SU-DHL-6 (cell line): ENCODE results near the gene SLC7A4.
"Not testable (repeated sequence)": the region's sequence is repeated elsewhere in the genome, so short reads cannot be mapped to it uniquely, and the experiment has no call there.

ENCODE experiments used
- H2AFZ ChIP-seq: fragments of 200-600 bp; sonication (generic); 2 replicates; pipeline ENCODE4 v1.6.1; 2014; ENCODE audit warnings: low read depth, mild to moderate bottlenecking, moderate library complexity, mixed read lengths, antibody characterized with exemption, low read length; ENCODE audit not compliant: severe bottlenecking
- H3F3A ChIP-seq: fragments of 200-600 bp; shearing (Covaris generic); 2 replicates; pipeline ENCODE4 v1.6.0; 2016; ENCODE audit warnings: antibody characterized with exemption, mild to moderate bottlenecking; ENCODE audit not compliant: insufficient read depth
- H3K27ac ChIP-seq: fragments of 200-600 bp; sonication (generic); 2 replicates; pipeline ENCODE4 v1.5.1; 2016; ENCODE audit warnings: low read depth, mild to moderate bottlenecking, low read length, moderate library complexity, mixed read lengths
- H3K27me3 ChIP-seq: fragments of 200-600 bp; sonication (generic), shearing (Covaris generic); 2 replicates; pipeline ENCODE4 v1.6.0; 2014; ENCODE audit warnings: mild to moderate bottlenecking, low read length
- H3K36me3 ChIP-seq: fragments of 200-600 bp; sonication (generic); 2 replicates; pipeline ENCODE4 v1.6.1; 2014; ENCODE audit warnings: mild to moderate bottlenecking, low read length, mixed read lengths
- H3K4me2 ChIP-seq: fragments of 300-600, 200-600 bp; shearing (Covaris generic), sonication (generic); 2 replicates; pipeline ENCODE4 v1.6.0; 2014; ENCODE audit warnings: low read length, low read depth, mild to moderate bottlenecking; ENCODE audit not compliant: poor library complexity, severe bottlenecking
- H3K4me3 ChIP-seq: fragments of 200-600 bp; sonication (generic); 2 replicates; pipeline ENCODE4 v1.5.1; 2014; ENCODE audit warnings: antibody characterized with exemption, low read length, mild to moderate bottlenecking, mixed read lengths; ENCODE audit not compliant: insufficient read depth, poor library complexity, severe bottlenecking
- H3K79me2 ChIP-seq: fragments of 200-600 bp; sonication (generic); 2 replicates; pipeline ENCODE4 v1.6.1; 2014; ENCODE audit warnings: mild to moderate bottlenecking, low read length, moderate library complexity; ENCODE audit not compliant: insufficient read depth
- H3K9ac ChIP-seq: fragments of 200-600 bp; sonication (generic); 2 replicates; pipeline ENCODE4 v1.7.0; 2014; ENCODE audit warnings: mild to moderate bottlenecking, low read length
- H3K9me2 ChIP-seq: fragments of 200-600 bp; sonication (generic); replicated peaks from 2 replicates; pipeline ENCODE4 v1.6.1; 2014; ENCODE audit warnings: low read length; ENCODE audit not compliant: insufficient read depth
- H3K9me3 ChIP-seq: fragments of 200-600 bp; sonication (generic); 2 replicates; pipeline ENCODE4 v1.6.1; 2014; ENCODE audit warnings: low read length, mixed read lengths; ENCODE audit not compliant: insufficient read depth
- H4K20me1 ChIP-seq: fragments of 200-600 bp; sonication (generic); 2 replicates; pipeline ENCODE4 v1.6.1; 2014; ENCODE audit warnings: low read depth, mild to moderate bottlenecking, antibody characterized with exemption, low read length, moderate library complexity, mixed read lengths
- EZH2phosphoT487 ChIP-seq: fragments of 200-600 bp; sonication (generic), shearing (Covaris generic); conservative IDR thresholded peaks from 2 replicates; pipeline ENCODE4 v1.6.1; 2018; ENCODE audit warnings: mild to moderate bottlenecking, antibody characterized with exemption, low read length, moderate library complexity, mixed read lengths
- TF ChIP-seq, protein P1 (sequence below): fragments of 200-600 bp; sonication (generic); IDR thresholded peaks from one replicate; pipeline ENCODE4 v1.5.1; 2017; ENCODE audit warnings: antibody characterized with exemption, mild to moderate bottlenecking, low read length, moderate library complexity; ENCODE audit not compliant: insufficient read depth, poor library complexity, severe bottlenecking

Gene SLC7A4

DNA sequence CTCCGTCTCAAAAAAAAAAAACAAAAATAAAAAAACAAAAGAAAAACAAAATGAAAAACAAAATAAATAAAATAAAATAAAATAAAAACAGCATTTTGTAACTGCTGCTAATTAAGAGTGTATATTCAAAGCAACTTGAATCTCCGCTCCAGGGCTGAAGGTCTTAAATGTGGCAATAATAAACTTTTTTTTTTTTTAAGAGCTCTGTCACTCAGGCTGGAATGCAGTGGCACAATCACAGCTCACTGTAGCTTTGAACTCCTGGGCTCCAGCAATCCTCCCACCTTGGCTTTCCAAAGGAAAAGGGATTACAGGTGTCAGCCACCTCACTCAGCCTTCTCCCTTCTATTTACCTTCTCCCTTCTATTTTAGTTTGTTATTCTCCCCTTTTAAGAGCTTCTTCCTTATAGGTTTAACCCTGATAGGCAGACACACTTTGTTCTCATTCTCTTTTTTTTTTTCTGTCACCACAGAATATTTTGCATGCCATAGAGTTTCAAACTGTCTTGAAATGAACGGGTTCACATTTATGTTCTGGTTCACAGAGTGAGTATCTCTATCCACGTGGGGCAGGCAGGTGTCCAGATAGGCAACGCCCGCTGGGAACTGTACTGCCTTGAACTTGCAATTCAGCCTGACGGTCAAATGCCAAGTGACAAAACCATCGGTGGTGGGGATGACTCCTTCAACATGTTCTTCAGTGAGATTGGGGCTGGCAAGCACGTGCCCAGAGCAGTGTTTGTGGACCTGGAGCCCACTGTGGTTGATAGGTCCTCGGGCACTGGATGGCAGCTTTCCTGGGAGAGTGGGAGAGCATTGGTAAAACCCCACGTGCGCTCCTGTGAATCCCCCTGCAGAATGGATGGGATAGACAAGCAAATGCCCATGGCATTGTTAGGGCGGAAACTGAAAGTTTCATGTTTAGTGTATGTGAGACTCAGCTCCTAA lies 32.8 kb upstream of the SLC7A4 start:
- Histone ChIP-seq H3K36me3 (no peaks in the 10 kb centered on the region), H3F3A (no peaks in the 10 kb centered on the region), H3K9me3 (no peaks in the 10 kb centered on the region), H3K79me2 (no peaks in the 10 kb centered on the region), H3K9me2 (no peaks in the 10 kb centered on the region), H3K27me3 (no peaks in the 10 kb centered on the region), H3K4me3 (no peak overlapping the region), H2AFZ (no peak overlapping the region), H4K20me1 (no peaks in the 10 kb centered on the region), H3K27ac (no peak overlapping the region), H3K4me2 (no peak overlapping the region), H3K9ac (no peak overlapping the region)
- TF ChIP-seq EZH2phosphoT487: no peak
- TF ChIP-seq, protein P1, sequence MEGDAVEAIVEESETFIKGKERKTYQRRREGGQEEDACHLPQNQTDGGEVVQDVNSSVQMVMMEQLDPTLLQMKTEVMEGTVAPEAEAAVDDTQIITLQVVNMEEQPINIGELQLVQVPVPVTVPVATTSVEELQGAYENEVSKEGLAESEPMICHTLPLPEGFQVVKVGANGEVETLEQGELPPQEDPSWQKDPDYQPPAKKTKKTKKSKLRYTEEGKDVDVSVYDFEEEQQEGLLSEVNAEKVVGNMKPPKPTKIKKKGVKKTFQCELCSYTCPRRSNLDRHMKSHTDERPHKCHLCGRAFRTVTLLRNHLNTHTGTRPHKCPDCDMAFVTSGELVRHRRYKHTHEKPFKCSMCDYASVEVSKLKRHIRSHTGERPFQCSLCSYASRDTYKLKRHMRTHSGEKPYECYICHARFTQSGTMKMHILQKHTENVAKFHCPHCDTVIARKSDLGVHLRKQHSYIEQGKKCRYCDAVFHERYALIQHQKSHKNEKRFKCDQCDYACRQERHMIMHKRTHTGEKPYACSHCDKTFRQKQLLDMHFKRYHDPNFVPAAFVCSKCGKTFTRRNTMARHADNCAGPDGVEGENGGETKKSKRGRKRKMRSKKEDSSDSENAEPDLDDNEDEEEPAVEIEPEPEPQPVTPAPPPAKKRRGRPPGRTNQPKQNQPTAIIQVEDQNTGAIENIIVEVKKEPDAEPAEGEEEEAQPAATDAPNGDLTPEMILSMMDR: no peak

DNA sequence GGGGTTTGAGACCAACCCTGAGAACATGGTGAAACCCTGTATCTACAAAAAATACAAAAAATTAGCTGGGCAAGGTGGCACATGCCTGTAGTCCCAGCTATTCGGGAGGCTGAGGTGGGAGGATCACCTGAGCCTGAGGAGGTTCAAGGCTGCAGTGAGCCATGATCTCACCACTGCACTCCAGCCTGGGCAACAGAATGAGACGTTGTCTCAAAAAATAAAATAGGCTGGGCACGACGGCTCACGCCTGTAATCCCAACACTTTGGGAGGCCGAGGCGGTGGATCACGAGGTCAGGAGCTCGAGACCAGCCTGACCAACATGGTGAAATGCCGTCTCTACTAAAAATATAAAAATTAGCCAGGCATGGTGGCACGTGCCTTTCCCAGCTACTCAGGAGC lies 32.1 kb upstream of the SLC7A4 start:
- not testable (repeated sequence) for H3K27me3 ChIP-seq, H4K20me1 ChIP-seq, H3K9ac ChIP-seq, H3F3A ChIP-seq, H2AFZ ChIP-seq, H3K79me2 ChIP-seq, H3K4me3 ChIP-seq, H3K4me2 ChIP-seq, H3K27ac ChIP-seq, H3K36me3 ChIP-seq, H3K9me3 ChIP-seq, H3K9me2 ChIP-seq

DNA sequence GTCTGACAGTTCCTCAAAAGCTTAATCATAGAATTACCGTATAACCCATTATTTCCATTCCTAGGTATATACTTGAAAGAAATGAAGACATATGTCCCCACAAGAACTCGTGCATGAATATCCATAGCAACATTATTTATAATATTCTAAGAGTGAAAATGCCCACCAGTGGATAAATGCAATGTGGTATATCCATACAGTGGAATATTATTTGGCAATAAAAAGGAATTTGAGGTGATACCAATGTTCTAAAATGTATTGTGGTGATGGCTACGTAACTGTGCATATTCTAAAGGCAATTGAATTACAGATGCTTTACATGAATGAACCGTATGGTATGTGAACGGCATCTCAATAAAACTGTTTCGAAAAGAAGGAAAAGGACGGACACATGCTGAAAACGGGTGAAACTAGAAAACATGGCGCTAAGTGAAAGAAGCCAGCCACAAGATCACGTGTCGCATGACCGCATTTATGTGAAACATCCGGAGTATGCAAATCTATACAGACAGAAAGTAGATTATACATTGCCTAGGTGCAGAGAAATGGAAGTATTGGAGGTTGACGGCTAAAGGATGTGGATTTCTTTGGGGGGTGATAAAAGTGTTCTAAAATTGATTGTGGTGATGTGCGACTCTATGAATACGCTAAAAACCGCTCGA lies 29.4 kb upstream of the SLC7A4 start:
- H3K4me2 ChIP-seq: not testable (repeated sequence)

DNA sequence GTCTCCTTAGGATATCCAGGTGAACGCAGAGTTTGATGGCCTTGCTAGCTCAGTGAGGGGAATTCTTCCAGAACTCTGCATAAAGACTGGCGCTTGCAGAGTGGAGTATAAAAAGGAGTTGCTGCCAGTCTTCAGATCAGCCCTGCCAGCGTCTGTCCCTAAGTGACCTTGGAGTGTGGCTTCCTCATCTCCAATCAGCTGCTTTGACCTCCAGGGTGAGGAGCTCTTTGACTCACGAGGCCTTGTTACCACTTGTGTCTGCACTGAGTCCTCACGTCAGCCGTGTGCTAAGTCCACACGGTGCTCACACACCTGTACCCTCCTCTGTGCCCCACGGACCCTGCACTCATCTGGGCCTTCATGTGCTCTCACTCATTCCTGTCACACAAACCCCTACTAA lies 28.0 kb upstream of the SLC7A4 start:
- H3K79me2 ChIP-seq, H4K20me1 ChIP-seq, H3F3A ChIP-seq, H3K27ac ChIP-seq, H3K4me2 ChIP-seq, H3K9me2 ChIP-seq, H3K9me3 ChIP-seq, H3K4me3 ChIP-seq, H3K9ac ChIP-seq, H3K36me3 ChIP-seq, H3K27me3 ChIP-seq, H2AFZ ChIP-seq: not testable (repeated sequence)

More for the DNA sequence above, 29.4 kb upstream of the SLC7A4 start:
- not testable (repeated sequence) for H3K9me3 ChIP-seq, H3K9ac ChIP-seq, H3K79me2 ChIP-seq, H4K20me1 ChIP-seq, H3K9me2 ChIP-seq, H2AFZ ChIP-seq, H3K27me3 ChIP-seq, H3K4me3 ChIP-seq, H3K36me3 ChIP-seq, H3K27ac ChIP-seq, H3F3A ChIP-seq
